AG08396 (cell line): ENCODE measurements around the gene PIGN.
"Not testable (repeated sequence)": the region's sequence is repeated elsewhere in the genome, so short reads cannot be mapped to it uniquely, and the experiment has no call there.

Source experiments
- DNase-seq: peaks from one replicate; pipeline ENCODE4 v3.0.0; 2012; ENCODE audit warnings: low spot score, mixed read lengths

Gene PIGN

GRCh38 chr18:62177271-62177670, 9.6 kb downstream of the PIGN start:
- no peak for DNase-seq

GRCh38 chr18:62175521-62175920, 11.3 kb downstream of the PIGN start:
- DNase-seq, result no peak

GRCh38 chr18:62172298-62172697, 14.6 kb downstream of the PIGN start:
- no peak for DNase-seq

GRCh38 chr18:62170857-62171256, 16.0 kb downstream of the PIGN start:
- DNase-seq, result no peak

- DNase-seq, result not testable (repeated sequence)
These were observed 20.3 kb downstream of the PIGN start for GRCh38 chr18:62166524-62166923.

- no peak for DNase-seq
These were observed 21.3 kb downstream of the PIGN start for GRCh38 chr18:62165583-62165982.

GRCh38 chr18:62164855-62165487, 21.9 kb downstream of the PIGN start:
- no peak for DNase-seq

GRCh38 chr18:62164310-62164709, 22.5 kb downstream of the PIGN start:
- DNase-seq, result no peak

- no peak for DNase-seq
These were observed 29.0 kb downstream of the PIGN start for GRCh38 chr18:62157843-62158242.

GRCh38 chr18:62152844-62153243, 34.0 kb downstream of the PIGN start:
- no peak for DNase-seq

- no peak for DNase-seq
These were observed 35.6 kb downstream of the PIGN start for GRCh38 chr18:62151068-62151771.

GRCh38 chr18:62144338-62144737, 42.5 kb downstream of the PIGN start:
- no peak for DNase-seq

GRCh38 chr18:62140259-62140658, 46.6 kb downstream of the PIGN start:
- no peak for DNase-seq

- no peak for DNase-seq
These were observed 48.2 kb downstream of the PIGN start for GRCh38 chr18:62138461-62139235.

GRCh38 chr18:62131301-62131909, 55.5 kb downstream of the PIGN start:
- peak; percentile 63 for DNase-seq

GRCh38 chr18:62128157-62128556, 58.7 kb downstream of the PIGN start:
- peak; percentile 9 for DNase-seq

GRCh38 chr18:62126737-62127136, 60.1 kb downstream of the PIGN start:
- no peak for DNase-seq

GRCh38 chr18:62125702-62126101, 61.2 kb downstream of the PIGN start:
- no peak for DNase-seq

- DNase-seq, result no peak
These were observed 64.5 kb downstream of the PIGN start for GRCh38 chr18:62122330-62122729.

- no peak for DNase-seq
These were observed 67.0 kb downstream of the PIGN start for GRCh38 chr18:62119884-62120283.

GRCh38 chr18:62118328-62118727, 68.5 kb downstream of the PIGN start:
- DNase-seq, result peak; percentile 23

GRCh38 chr18:62109676-62110075, 77.2 kb downstream of the PIGN start:
- no peak for DNase-seq

GRCh38 chr18:62107881-62108280, 79.0 kb downstream of the PIGN start:
- DNase-seq, result no peak
